ENCODE results near the gene RASGEF1B. TPM values are rescaled to one million over a fixed set of nuclear protein-coding genes. Genes with fewer than 3 reads are reported as not detected.

The RASGEF1B gene
- total RNA-seq, 1 donor from 2014 or later: 0.77 TPM

DNA sequence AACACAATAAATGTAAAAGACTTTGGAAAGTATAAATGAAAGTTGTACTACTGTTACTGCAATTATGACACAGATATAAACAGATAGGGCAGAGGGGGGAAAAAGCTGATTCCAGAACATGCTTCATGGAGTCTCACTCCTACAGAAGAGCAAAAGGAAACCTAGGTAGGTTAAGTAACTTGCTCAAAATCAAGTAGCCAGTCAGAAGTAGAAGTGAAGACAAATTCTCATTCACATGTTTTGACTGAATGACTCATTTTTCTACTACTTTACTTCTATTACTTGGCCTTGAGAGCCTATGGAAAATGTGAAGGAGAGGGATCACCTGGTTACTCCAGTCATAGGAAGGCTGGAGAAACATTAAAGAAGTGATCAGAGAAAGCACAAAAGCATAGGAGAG lies 23.6 kb upstream of the RASGEF1B start:
- FAIRE-seq: no peak
- Histone ChIP-seq H3K4me3 (ENCODE audit: insufficient read depth, low read depth, low read length) (no peak overlapping the region), H3K4me2 (ENCODE audit: low read length) (no peak overlapping the region), H3K79me2 (ENCODE audit: insufficient read depth, low read length) (no peaks in the 10 kb centered on the region), H3K9me3 (ENCODE audit: insufficient read depth, low read depth, low read length) (no peaks in the 10 kb centered on the region), H2AFZ (ENCODE audit: low read depth, low read length) (no peak overlapping the region), H3K9ac (ENCODE audit: low read length) (no peak overlapping the region), H3K27me3 (ENCODE audit: insufficient read depth, low read length) (no peaks in the 10 kb centered on the region), H3K36me3 (ENCODE audit: insufficient read depth, low read length) (no peaks in the 10 kb centered on the region), H3K27ac (ENCODE audit: low read depth, low read length) (no peak overlapping the region), H3K4me1 (ENCODE audit: insufficient read depth, low read length) (no peaks in the 10 kb centered on the region), H4K20me1 (ENCODE audit: insufficient read depth, low read length) (no peaks in the 10 kb centered on the region)
- Mint-ChIP-seq H3K4me1 (ENCODE audit: low read depth, unreplicated experiment) (peaks cover 24% of the 10 kb centered on the region), H3K36me3 (ENCODE audit: low read depth, unreplicated experiment) (no peaks in the 10 kb centered on the region), H3K27ac (ENCODE audit: unreplicated experiment) (no peak overlapping the region), H3K4me3 (ENCODE audit: unreplicated experiment) (no peak overlapping the region), H3K9me3 (ENCODE audit: unreplicated experiment) (peaks cover 6% of the 10 kb centered on the region), H3K27me3 (ENCODE audit: low read depth, unreplicated experiment) (no peaks in the 10 kb centered on the region)
- TF ChIP-seq, protein P1, sequence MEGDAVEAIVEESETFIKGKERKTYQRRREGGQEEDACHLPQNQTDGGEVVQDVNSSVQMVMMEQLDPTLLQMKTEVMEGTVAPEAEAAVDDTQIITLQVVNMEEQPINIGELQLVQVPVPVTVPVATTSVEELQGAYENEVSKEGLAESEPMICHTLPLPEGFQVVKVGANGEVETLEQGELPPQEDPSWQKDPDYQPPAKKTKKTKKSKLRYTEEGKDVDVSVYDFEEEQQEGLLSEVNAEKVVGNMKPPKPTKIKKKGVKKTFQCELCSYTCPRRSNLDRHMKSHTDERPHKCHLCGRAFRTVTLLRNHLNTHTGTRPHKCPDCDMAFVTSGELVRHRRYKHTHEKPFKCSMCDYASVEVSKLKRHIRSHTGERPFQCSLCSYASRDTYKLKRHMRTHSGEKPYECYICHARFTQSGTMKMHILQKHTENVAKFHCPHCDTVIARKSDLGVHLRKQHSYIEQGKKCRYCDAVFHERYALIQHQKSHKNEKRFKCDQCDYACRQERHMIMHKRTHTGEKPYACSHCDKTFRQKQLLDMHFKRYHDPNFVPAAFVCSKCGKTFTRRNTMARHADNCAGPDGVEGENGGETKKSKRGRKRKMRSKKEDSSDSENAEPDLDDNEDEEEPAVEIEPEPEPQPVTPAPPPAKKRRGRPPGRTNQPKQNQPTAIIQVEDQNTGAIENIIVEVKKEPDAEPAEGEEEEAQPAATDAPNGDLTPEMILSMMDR (IDR thresholded peaks at IDR 0.05; ENCODE audit: insufficient read depth, low read depth, low read length): no peak
- TF ChIP-seq EZH2 (IDR thresholded peaks at IDR 0.05; ENCODE audit: insufficient read depth, low read length): no peak
- no peak for DNase-seq (ENCODE audit: low read depth)

DNA sequence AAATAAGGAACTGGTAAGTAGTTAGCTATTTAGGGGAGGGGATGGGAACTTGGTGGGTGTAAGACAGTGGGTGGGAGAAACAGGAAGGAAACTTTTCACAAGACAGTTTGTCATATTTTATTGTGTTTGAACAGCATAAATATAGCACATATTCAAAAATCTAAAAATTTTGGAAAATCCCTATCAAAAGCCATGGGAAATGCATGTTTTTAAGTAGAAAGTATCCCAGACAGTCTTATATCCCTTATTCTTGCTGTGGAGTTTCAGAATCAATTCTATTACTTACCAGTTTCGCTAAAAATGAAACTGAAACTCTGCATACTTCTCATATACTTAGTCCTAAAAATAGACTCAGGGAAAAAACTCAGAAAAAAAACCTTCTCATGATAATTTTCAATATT lies 22.3 kb upstream of the RASGEF1B start:
- H3K27ac Mint-ChIP-seq (ENCODE audit: unreplicated experiment): peak overlapping the region; percentile 94
- no peaks in the 10 kb centered on the region for H3K27me3 ChIP-seq (ENCODE audit: insufficient read depth, low read length)
- no peak for FAIRE-seq

DNA sequence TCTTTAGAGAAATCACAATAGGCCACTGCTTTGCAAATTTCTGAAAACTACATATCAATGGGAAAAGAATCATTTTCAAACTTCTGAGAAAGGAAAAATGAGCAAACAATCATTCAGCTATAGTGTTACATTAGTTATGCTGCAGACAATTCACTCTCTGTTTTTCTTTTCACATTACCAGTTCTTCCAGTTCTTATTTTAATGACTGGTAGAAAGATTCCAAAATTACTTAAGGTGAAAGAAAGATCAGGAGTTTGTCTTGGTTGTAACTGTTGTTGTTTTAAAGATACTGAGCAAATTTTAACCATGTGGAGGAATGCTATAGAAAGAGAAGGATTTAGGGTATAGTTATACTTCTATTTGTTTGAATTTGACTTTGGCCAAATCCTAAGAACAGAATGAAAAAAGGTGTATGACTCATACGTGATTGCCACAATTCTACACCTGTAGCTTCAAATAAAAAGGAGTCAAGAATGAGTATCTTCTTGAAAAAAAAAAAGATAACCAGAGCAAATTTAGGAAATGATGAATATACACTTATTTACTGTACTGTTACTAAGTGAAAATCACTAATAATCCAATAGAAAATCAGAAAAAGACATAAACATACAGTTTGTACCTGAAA lies 21.0 kb upstream of the RASGEF1B start:
- no peak overlapping the region for H3K9ac ChIP-seq (ENCODE audit: low read length)

More for the DNA sequence above, 22.3 kb upstream of the RASGEF1B start:
- no peak overlapping the region for H3K4me3 ChIP-seq (ENCODE audit: insufficient read depth, low read depth, low read length)
- H3K9ac ChIP-seq (ENCODE audit: low read length): no peak overlapping the region
- H3K9me3 Mint-ChIP-seq (ENCODE audit: unreplicated experiment): peaks cover 10% of the 10 kb centered on the region
- no peaks in the 10 kb centered on the region for H3K79me2 ChIP-seq (ENCODE audit: insufficient read depth, low read length)
- H3K27ac ChIP-seq (ENCODE audit: low read depth, low read length): no peak overlapping the region
- no peak for TF ChIP-seq EZH2 (IDR thresholded peaks at IDR 0.05; ENCODE audit: insufficient read depth, low read length)
- TF ChIP-seq, protein P1 (IDR thresholded peaks at IDR 0.05; ENCODE audit: insufficient read depth, low read depth, low read length): no peak
- no peaks in the 10 kb centered on the region for H3K36me3 Mint-ChIP-seq (ENCODE audit: low read depth, unreplicated experiment)
- DNase-seq (ENCODE audit: low read depth): no peak
- H3K4me1 Mint-ChIP-seq (ENCODE audit: low read depth, unreplicated experiment): peaks cover 18% of the 10 kb centered on the region
- no peak overlapping the region for H2AFZ ChIP-seq (ENCODE audit: low read depth, low read length)
- no peaks in the 10 kb centered on the region for H3K36me3 ChIP-seq (ENCODE audit: insufficient read depth, low read length)
- H3K9me3 ChIP-seq (ENCODE audit: insufficient read depth, low read depth, low read length): no peaks in the 10 kb centered on the region
- H3K4me1 ChIP-seq (ENCODE audit: insufficient read depth, low read length): no peaks in the 10 kb centered on the region
- H3K4me2 ChIP-seq (ENCODE audit: low read length): no peak overlapping the region
- no peaks in the 10 kb centered on the region for H3K27me3 Mint-ChIP-seq (ENCODE audit: low read depth, unreplicated experiment)
- no peaks in the 10 kb centered on the region for H4K20me1 ChIP-seq (ENCODE audit: insufficient read depth, low read length)
- no peak overlapping the region for H3K4me3 Mint-ChIP-seq (ENCODE audit: unreplicated experiment)

More for the DNA sequence above, 21.0 kb upstream of the RASGEF1B start:
- Mint-ChIP-seq H3K36me3 (ENCODE audit: low read depth, unreplicated experiment) (no peaks in the 10 kb centered on the region), H3K4me1 (ENCODE audit: low read depth, unreplicated experiment) (peaks cover 7% of the 10 kb centered on the region), H3K9me3 (ENCODE audit: unreplicated experiment) (peaks cover 10% of the 10 kb centered on the region), H3K27me3 (ENCODE audit: low read depth, unreplicated experiment) (no peaks in the 10 kb centered on the region), H3K27ac (ENCODE audit: unreplicated experiment) (peak overlapping the region; percentile 65), H3K4me3 (ENCODE audit: unreplicated experiment) (no peak overlapping the region)
- no peak overlapping the region for H3K4me3 ChIP-seq (ENCODE audit: insufficient read depth, low read depth, low read length)
- H4K20me1 ChIP-seq (ENCODE audit: insufficient read depth, low read length): no peaks in the 10 kb centered on the region
- DNase-seq (ENCODE audit: low read depth) (no peak), FAIRE-seq (no peak)
- TF ChIP-seq, protein P1 (IDR thresholded peaks at IDR 0.05; ENCODE audit: insufficient read depth, low read depth, low read length): no peak
- TF ChIP-seq EZH2 (IDR thresholded peaks at IDR 0.05; ENCODE audit: insufficient read depth, low read length): no peak
- no peak overlapping the region for H2AFZ ChIP-seq (ENCODE audit: low read depth, low read length)
- no peaks in the 10 kb centered on the region for H3K36me3 ChIP-seq (ENCODE audit: insufficient read depth, low read length)
- no peaks in the 10 kb centered on the region for H3K9me3 ChIP-seq (ENCODE audit: insufficient read depth, low read depth, low read length)
- no peaks in the 10 kb centered on the region for H3K79me2 ChIP-seq (ENCODE audit: insufficient read depth, low read length)
- H3K4me2 ChIP-seq (ENCODE audit: low read length): no peak overlapping the region
- H3K27ac ChIP-seq (ENCODE audit: low read depth, low read length): no peak overlapping the region
- no peaks in the 10 kb centered on the region for H3K27me3 ChIP-seq (ENCODE audit: insufficient read depth, low read length)
- H3K4me1 ChIP-seq (ENCODE audit: insufficient read depth, low read length): no peaks in the 10 kb centered on the region
